ENCODE results near the gene ARL3.
"Not testable (repeated sequence)": the region's sequence is repeated elsewhere in the genome, so short reads cannot be mapped to it uniquely, and the experiment has no call there.

The ARL3 gene

GRCh38 chr10:102735065-102735562 is 20.9 kb upstream of the ARL3 start:
- DNase-seq, result no peak

- no peak for DNase-seq
These were observed 18.5 kb upstream of the ARL3 start for GRCh38 chr10:102732661-102733060.

- DNase-seq, result no peak
These were observed 17.1 kb upstream of the ARL3 start for GRCh38 chr10:102731222-102731800.

- peak; percentile 39 for DNase-seq
These were observed 15.1 kb upstream of the ARL3 start for GRCh38 chr10:102729029-102730026.

GRCh38 chr10:102727037-102727818 is 13.0 kb upstream of the ARL3 start:
- DNase-seq, result no peak

- no peak for DNase-seq
These were observed 12.1 kb upstream of the ARL3 start for GRCh38 chr10:102726274-102726673.

- no peak for DNase-seq
These were observed 9.8 kb upstream of the ARL3 start for GRCh38 chr10:102723989-102724388.

GRCh38 chr10:102721954-102722353 is 7.8 kb upstream of the ARL3 start:
- DNase-seq, result no peak

- no peak for DNase-seq
These were observed 6.6 kb upstream of the ARL3 start for GRCh38 chr10:102720775-102721301.

GRCh38 chr10:102720337-102720736 is 6.1 kb upstream of the ARL3 start:
- no peak for DNase-seq

GRCh38 chr10:102718220-102718619 is 4.0 kb upstream of the ARL3 start:
- no peak for DNase-seq

- not testable (repeated sequence) for DNase-seq
These were observed 2.8 kb upstream of the ARL3 start for GRCh38 chr10:102716900-102717565.

GRCh38 chr10:102715880-102716279 is 1.7 kb upstream of the ARL3 start:
- DNase-seq, result no peak

- no peak for DNase-seq
These were observed 641 bp upstream of the ARL3 start, which contains the start of gene SFXN2 for GRCh38 chr10:102714621-102715455. TSS of gene SFXN2 (plus strand) at chr10:102714636. CDS start at chr10:102726637, 12,001 bp downstream.

GRCh38 chr10:102713539-102713813 is 721 bp downstream of the ARL3 start:
- no peak for DNase-seq

- no peak for DNase-seq
These were observed 1.2 kb downstream of the ARL3 start for GRCh38 chr10:102712843-102713538.

- DNase-seq, result no peak
These were observed 2.1 kb downstream of the ARL3 start for GRCh38 chr10:102712089-102712488.

- DNase-seq, result peak; percentile 36
These were observed 3.6 kb downstream of the ARL3 start for GRCh38 chr10:102710609-102711008.

GRCh38 chr10:102705531-102705930 is 8.7 kb downstream of the ARL3 start:
- no peak for DNase-seq

GRCh38 chr10:102704915-102705314 is 9.3 kb downstream of the ARL3 start:
- no peak for DNase-seq

- no peak for DNase-seq
These were observed 11.5 kb downstream of the ARL3 start for GRCh38 chr10:102702742-102703141.

Data from amniotic stem cell (primary cell).